Hindlimb muscle (tissue), 1 donor: ENCODE measurements around the gene ZC3H7B. TPM values are rescaled to one million over a fixed set of nuclear protein-coding genes. Genes with fewer than 3 reads are reported as not detected.
"Not testable (repeated sequence)": the region's sequence is repeated elsewhere in the genome, so short reads cannot be mapped to it uniquely, and the experiment has no call there.

ENCODE experiments used
- DNase-seq: peaks from one replicate; pipeline ENCODE4 v3.0.0-alpha.2; 2013
- polyA plus RNA-seq: library from polyadenylated mRNA; unstranded; fragments of 120-200 nt; gene quantifications from one replicate; pipeline ENCODE4 v1.2.1, GENCODE V29; 2013; ENCODE audit not compliant: insufficient read length

Gene ZC3H7B, protein sequence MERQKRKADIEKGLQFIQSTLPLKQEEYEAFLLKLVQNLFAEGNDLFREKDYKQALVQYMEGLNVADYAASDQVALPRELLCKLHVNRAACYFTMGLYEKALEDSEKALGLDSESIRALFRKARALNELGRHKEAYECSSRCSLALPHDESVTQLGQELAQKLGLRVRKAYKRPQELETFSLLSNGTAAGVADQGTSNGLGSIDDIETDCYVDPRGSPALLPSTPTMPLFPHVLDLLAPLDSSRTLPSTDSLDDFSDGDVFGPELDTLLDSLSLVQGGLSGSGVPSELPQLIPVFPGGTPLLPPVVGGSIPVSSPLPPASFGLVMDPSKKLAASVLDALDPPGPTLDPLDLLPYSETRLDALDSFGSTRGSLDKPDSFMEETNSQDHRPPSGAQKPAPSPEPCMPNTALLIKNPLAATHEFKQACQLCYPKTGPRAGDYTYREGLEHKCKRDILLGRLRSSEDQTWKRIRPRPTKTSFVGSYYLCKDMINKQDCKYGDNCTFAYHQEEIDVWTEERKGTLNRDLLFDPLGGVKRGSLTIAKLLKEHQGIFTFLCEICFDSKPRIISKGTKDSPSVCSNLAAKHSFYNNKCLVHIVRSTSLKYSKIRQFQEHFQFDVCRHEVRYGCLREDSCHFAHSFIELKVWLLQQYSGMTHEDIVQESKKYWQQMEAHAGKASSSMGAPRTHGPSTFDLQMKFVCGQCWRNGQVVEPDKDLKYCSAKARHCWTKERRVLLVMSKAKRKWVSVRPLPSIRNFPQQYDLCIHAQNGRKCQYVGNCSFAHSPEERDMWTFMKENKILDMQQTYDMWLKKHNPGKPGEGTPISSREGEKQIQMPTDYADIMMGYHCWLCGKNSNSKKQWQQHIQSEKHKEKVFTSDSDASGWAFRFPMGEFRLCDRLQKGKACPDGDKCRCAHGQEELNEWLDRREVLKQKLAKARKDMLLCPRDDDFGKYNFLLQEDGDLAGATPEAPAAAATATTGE
- polyA plus RNA-seq = 43.4 TPM

DNA sequence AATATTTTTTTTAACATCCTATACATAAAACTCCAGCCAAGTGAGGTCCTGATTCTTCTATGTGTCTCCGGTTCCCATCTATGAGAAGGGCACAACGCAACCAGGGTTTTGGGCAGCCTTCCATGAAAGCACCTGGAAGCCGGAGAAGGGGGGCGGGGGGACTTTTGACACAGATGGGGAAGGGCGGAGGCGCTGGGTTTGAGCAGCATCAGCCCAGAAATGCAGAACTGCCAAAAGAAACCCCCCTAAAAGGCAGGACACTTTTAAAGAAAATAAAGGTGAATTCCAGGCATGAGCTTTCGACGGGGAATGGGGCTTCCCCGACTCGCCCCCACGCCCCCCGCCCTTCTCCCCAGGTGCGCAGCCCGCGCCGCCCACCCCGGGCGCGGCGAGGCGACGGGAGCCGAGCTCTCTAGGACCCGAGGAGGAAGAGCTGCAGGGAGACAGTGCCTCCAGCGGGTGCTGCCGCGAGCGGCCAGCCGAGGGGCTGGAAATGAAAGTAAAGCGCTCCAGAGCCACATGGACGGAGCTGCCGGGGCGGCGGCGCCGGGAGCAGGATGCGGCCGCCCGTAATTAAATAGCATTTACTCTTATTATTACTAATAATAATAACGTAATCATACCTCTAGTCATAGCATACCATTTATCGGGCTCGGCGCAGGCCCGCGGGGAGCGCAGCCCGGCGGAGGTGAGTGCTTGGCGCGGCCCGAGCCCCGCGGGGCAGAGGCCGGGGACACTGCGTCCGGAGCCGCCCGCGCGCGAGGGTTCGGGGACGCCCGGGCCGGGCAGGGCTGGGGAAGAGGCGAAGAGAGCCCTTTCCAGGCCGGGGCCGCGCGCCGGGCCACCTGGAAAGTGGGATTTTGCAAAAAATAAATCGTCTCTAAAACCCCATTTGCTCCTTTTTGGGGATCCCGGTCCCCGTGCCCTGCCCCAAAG, at the start of gene ZC3H7B:
ZC3H7B (plus strand) TSS at position 441 of the 936 bp plus-strand sequence. CDS start 19,136 bp downstream, outside the sequence.
- DNase-seq = peak; percentile 84

- no peak for DNase-seq
Measured at GRCh38 chr22:41252365-41252764, 49.0 kb upstream of the ZC3H7B start.

DNA sequence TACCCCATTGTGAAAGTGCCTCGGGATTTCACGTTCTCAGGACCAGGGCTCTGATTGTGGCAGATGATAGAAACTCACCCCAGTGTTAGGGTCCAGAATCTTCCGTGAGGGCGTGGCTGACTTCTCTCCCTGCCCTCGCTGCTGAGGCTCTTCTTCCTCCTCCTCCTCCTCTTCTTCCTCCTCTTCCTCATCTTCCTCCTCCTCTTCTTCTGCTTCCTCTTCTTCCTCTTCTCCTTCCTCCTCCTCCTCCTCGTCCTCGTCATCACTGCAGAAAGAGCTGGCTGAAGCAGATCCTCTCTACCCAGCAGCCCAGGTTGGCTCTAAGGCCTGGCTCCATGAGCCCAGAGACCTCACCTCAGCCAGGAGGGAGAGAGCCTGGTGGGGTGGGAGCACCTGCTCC, 47.1 kb upstream of the ZC3H7B start:
- DNase-seq = no peak

GRCh38 chr22:41256254-41257253, 44.8 kb upstream of the ZC3H7B start:
- DNase-seq = no peak

DNA sequence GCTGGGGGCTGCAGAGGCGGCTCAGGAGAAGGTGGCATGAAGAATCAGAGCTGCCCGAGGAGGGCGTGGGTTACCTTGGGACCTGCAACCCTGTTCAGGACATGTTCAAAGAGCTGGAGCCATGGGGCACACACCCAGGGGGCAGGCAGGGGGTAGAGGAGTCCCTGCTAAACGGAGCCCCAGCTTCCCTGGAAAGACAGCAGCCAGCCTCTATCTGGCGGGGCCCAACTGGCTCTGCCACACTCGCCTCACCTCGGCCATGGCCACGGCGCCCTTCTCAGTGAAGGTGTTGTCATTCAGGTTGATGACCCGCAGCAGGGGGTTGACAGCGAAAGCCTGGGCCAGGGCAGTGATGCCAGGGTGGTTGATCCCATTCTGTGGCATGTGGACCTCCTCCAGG, 43.6 kb upstream of the ZC3H7B start:
- no peak for DNase-seq

DNA sequence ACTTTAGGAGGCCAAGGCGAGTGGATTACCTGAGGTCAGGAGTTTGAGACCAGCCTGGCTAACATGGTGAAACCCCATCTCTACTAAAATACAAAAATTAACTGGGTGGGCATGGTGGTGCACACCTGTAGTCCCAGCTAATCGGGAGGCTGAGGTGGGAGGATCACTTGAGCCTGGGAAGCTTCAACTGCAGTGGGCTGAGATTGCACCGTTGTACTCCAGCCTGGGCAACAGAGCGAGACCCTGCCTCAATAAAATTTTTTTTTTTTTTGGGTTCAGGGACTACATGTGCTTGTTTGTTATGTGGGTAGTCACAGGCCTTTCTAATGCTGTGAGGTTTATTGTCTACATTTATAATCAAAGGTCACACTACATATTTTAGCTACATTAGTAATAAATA, 41.6 kb upstream of the ZC3H7B start:
- not testable (repeated sequence) for DNase-seq

GRCh38 chr22:41260871-41261270, 40.5 kb upstream of the ZC3H7B start:
- DNase-seq = no peak

DNA sequence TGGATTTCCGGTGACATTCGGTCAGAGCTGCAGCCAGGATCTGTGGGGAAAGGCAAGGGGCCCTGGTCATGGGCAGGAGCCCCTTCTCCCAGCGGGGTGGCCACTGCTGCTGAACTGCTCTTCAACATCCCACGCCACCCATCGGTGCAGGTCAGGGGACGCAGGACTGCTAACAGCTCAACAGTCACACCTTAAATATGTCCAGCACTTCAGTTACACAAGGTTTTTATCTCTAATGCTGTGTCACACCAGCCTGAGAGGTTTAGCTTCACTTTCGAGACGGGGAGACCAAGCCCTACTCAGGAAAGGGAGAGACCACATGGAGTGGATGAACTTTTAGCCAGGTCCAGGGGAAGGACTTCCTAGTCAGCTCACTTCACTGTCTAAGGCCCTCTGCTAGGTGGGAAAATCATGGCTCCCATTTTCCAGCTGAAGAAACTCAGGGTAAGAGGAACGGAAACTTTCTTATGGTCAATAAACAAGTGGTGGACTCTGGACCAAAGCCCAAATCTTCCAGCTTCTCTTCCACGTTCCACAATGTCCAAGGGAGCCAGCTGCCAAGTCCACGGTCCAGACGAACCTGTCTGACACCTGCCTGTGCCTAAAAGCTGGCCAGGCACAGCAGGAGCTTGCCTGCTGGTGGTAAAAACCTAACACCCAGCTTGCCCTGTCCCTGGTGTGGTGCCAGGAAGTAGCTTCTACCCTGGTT, 39.6 kb upstream of the ZC3H7B start:
- no peak for DNase-seq

DNA sequence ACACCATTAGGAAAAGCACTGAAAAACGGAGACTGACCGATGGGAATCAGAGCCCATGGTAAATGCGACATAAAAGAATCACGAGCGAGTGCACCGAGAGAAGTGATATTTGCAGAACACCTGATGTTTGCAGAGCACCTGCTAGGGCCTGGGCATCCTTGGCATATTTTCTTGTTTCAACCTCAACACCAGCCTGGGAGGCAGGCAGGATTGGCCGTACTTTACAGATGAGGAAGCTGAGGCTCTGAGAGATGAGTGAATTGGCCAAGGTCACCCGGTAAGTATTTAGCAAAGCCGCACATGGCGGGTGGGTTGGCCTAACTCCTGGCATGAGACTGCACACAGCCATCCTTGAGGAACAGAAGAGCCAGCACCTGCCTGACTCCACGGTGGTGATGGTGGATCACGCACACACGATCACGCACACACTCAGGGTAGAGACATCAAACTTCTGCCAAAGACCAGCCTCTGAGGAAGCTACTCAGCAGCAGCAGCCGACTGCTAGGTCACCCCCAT, 39.0 kb upstream of the ZC3H7B start:
- no peak for DNase-seq

- DNase-seq = no peak
Measured at GRCh38 chr22:41263704-41264103, 37.6 kb upstream of the ZC3H7B start.

DNA sequence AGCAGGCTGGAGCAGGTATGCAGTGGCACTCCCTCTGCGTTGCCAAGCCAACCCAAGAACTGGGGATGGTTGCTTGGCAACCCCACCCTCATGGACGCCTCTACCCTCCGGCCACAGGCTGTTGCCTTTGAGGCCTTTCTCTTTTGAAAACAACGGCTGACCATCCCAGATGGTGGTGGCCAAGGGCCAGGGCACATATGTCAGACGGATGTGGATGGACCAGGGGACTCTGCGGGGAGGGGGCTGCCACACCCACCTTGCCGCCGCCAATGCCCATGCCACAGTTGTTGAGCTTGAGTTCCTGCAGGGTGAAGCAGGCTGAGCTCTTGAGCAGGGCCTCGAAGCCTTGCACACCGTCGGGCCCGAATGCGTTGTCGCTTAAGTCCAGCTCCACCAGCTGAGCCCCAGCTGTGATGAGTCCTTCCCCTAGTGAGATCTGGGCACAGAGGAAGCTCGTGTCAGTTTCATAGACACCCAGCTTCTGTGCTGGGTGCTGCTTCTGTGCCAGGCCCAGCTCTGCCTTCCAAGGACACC, 36.9 kb upstream of the ZC3H7B start:
- no peak for DNase-seq

- DNase-seq = no peak
Measured at GRCh38 chr22:41267958-41268357, 33.4 kb upstream of the ZC3H7B start.

DNA sequence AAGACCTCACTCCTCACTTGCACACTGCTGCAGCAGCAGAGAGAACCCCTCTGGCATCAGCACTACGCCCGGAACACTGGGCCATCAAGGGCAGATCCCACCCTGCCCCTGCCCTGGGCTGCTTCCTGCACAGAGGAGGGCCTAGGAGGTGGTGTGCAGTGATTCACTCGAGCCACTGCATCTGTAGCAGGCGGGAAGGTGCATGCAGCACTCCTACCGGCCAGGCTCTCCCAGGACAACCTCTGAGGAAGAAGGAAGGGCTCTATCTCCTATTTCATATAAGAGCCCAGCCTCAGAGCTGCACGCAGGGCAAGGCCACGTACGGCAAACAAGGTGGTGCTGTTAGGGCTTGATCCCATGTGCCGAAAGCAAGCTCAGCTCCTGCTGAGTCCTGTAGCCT, 29.5 kb upstream of the ZC3H7B start:
- no peak for DNase-seq

- no peak for DNase-seq
Measured at GRCh38 chr22:41273128-41273527, 28.2 kb upstream of the ZC3H7B start.

- DNase-seq = no peak
Measured at GRCh38 chr22:41274856-41275255, 26.5 kb upstream of the ZC3H7B start.

- no peak for DNase-seq
Measured at GRCh38 chr22:41280065-41280464, 21.3 kb upstream of the ZC3H7B start.

GRCh38 chr22:41280854-41281253, 20.5 kb upstream of the ZC3H7B start:
- no peak for DNase-seq

DNA sequence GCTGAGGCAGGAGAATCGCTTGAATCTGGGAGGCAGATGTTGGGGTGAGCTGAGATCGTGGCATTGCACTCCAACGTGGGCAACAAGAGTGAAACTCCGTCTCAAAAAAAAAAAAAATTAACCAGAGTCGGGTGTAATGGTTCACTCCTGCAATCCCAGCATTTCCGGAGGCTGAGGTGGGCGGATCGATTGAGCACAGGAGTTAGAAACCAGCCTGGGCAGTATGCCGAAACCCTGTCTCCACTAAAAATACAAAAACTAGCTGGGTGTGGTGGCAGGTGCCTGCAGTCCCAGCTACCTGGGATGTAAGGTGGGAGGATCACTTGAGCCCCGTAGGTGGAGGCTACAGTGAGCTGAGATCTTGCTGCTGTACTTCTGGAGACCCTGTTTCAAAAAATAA, 16.9 kb upstream of the ZC3H7B start:
- DNase-seq = no peak

- DNase-seq = peak; percentile 15
Measured at GRCh38 chr22:41285441-41285819, 15.9 kb upstream of the ZC3H7B start.
